Central memory CD8-positive, alpha-beta T cell (primary cell): ENCODE results near the gene KLHL12.

Experiments
- ATAC-seq: fragments of 150-1000 bp; cut with Tn5 transposase; replicated peaks from 2 replicates; pipeline ENCODE4 v1.10.0; 2022; ENCODE audit warnings: mild to moderate bottlenecking, moderate FRiP score, moderate number of reproducible peaks; ENCODE audit not compliant: poor library complexity, severe bottlenecking; ENCODE audit errors: extremely low read depth
- DNase-seq, 2 donors: peaks; one replicate each; pipeline ENCODE4 v3.0.0; 2021; ENCODE audit warnings: low spot score in 2 of 2
- H3K27ac Mint-ChIP-seq: one replicate; pipeline ENCODE4 v1.8.0; 2022; ENCODE audit warnings: low read depth, mild to moderate bottlenecking, moderate library complexity, mixed read lengths
- H3K27me3 Mint-ChIP-seq: one replicate; pipeline ENCODE4 v1.8.0; 2022; ENCODE audit warnings: mixed read lengths
- H3K36me3 Mint-ChIP-seq: one replicate; pipeline ENCODE4 v1.8.0; 2022; ENCODE audit warnings: mild to moderate bottlenecking, moderate library complexity, mixed read lengths; ENCODE audit not compliant: insufficient read depth
- H3K4me1 Mint-ChIP-seq: one replicate; pipeline ENCODE4 v1.8.0; 2022; ENCODE audit warnings: mixed read lengths
- H3K4me3 Mint-ChIP-seq: one replicate; pipeline ENCODE4 v1.8.0; 2022; ENCODE audit warnings: mild to moderate bottlenecking, moderate library complexity, mixed read lengths
- H3K9me3 Mint-ChIP-seq: one replicate; pipeline ENCODE4 v1.8.0; 2022; ENCODE audit warnings: mixed read lengths

Gene KLHL12

DNA sequence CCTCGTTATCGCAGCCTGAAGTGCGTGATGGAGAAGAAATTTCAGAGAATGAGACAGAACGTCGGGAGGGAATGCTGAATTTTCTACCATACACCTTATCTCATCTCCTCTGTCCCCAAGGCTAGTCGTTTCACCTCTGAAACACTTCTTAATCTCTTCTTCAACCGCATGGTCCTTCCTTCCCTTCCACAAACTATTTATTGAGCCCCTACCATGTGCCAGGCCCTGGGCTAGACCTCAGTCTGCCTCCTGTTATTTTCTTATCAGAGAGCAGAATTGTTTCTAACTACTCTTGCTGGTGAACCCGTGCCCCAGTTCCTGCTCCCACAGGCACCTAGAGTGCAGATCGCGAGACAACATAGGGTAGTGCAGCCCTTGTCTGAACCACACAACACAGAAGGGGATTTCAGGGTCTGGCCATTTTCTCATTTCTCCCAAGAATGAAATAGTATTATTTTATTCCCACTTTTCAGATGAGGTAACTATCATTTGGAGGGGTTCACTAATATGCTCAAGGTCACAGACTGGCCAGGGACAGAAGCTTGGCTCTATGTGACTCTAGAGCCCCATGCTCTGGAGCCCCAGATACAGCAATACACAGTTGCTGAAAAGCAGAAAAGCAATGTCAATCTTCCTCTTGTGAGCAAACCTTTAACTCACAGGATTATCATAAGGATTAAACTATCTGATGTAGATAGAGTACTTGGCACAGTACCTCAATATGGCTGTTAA is 31.7 kb upstream of the KLHL12 start:
- Mint-ChIP-seq H3K4me1 (peaks cover 32% of the 10 kb centered on the region), H3K4me3 (peak overlapping the region; percentile 86), H3K27ac (peak overlapping the region; percentile 64), H3K27me3 (no peaks in the 10 kb centered on the region), H3K9me3 (no peaks in the 10 kb centered on the region), H3K36me3 (peaks cover 10% of the 10 kb centered on the region)
- DNase-seq (no peak), ATAC-seq (peak; percentile 11)

DNA sequence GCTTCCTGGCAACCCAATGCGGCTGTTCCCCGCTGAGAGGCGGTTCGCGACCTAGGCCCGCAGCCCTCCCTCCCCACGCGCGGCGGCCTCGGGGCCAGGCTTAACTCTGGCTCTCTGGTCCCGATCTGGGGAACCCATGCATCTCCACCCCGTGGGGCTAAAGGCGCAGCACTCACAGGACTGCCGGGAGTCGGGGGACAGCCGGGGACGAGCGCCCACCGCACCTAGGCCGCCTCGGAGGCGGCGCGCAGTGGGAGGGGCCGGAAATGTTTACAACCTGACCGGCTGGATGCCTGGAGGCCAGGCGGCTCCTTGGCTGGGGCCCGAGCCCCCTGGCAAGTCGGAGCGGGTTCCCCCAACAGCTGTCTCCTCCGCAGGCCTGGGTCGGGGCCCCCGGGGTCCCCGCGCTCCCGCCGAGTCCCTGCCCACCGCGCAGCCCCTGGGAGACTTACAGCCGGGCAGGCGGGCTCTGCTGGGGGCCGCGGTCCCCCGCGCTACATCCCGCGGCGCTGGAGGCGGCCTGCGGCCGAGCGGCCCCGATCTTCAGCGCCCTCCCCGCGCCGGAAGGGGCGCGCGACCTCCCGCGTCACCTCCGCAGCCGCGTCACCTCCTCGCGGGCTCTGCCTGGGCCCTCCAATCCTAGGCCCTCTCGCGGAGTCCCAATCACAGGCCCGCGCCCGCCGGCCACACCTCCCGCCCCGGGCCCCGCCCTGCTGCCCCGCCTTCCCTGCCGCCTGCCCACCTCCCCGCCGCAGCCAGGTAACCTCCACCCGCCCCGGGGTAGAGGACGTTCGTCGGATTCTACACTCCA is 30.9 kb upstream of the KLHL12 start, which contains the start of gene ADIPOR1:
TSS of gene ADIPOR1 (minus strand) at position 580 of the 811 bp plus-strand sequence. CDS start 7,242 bp downstream, outside the sequence.
- Mint-ChIP-seq H3K9me3 (no peaks in the 10 kb centered on the region), H3K36me3 (peaks cover 8% of the 10 kb centered on the region), H3K4me1 (peaks cover 39% of the 10 kb centered on the region), H3K27ac (peak within 1 kb of the TSS; percentile 64), H3K4me3 (peak within 1 kb of the TSS; percentile 86), H3K27me3 (no peaks in the 10 kb centered on the region)
- ATAC-seq: peak; percentile 96
- peak; percentile 87 to 92 for DNase-seq

DNA sequence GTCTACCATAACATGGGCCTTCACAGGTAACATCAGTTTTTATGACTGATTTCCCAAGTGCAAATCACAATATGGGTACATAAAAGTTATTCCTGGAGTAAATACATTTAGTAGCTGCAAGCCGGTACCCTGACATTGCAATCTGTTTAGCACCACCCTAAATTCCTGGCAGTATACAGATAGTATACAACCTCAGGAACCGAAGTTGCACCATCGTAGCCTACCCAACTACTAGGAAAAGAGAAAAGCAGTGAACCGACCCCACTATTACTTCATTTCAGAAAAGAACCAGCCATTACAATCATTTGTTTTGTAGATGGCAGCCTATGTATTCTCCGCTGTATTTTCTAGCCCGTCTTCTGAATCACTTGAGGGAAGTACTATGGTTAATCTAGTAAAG is 29.9 kb upstream of the KLHL12 start:
- no peaks in the 10 kb centered on the region for H3K27me3 Mint-ChIP-seq
- H3K36me3 Mint-ChIP-seq: peaks cover 7% of the 10 kb centered on the region
- H3K4me3 Mint-ChIP-seq: peak overlapping the region; percentile 86
- H3K4me1 Mint-ChIP-seq: peaks cover 49% of the 10 kb centered on the region
- no peak for ATAC-seq
- H3K27ac Mint-ChIP-seq: peak overlapping the region; percentile 64
- no peak for DNase-seq
- H3K9me3 Mint-ChIP-seq: no peaks in the 10 kb centered on the region

DNA sequence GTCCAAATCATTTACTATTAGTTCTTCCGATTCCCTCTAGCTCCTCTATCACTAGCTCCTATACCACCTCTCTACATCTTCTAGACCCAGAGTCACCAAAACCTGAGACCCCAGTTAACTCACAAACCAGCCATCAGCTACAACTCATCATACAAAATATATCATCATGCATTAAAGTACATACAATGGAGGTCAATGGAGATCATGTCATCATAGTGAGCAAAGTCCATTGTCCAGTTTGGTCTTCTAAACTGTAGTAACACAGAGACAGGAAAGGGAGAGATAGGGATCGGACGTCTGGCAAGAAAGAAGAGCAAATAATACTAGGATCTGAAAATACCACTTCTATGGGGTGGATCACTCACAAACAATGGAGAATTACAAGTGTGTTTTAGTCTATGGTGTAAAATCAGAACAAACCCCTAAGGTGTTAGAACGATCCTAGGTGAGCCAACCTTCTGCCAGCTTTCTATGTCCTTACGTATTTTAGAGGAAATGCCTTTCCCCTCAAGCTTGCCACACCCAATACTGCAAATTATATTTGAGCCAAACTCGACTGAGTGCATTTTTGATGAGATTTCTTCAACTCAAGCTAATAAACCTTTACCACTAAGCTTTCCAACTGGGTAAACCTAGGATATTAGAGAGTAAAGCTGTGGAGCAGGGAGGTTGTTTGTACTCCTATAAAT is 27.2 kb upstream of the KLHL12 start:
- Mint-ChIP-seq H3K4me3 (no peak overlapping the region), H3K4me1 (peaks cover 59% of the 10 kb centered on the region), H3K9me3 (no peaks in the 10 kb centered on the region), H3K36me3 (peaks cover 15% of the 10 kb centered on the region), H3K27ac (no peak overlapping the region), H3K27me3 (no peaks in the 10 kb centered on the region)
- no peak for DNase-seq
- ATAC-seq: no peak

DNA sequence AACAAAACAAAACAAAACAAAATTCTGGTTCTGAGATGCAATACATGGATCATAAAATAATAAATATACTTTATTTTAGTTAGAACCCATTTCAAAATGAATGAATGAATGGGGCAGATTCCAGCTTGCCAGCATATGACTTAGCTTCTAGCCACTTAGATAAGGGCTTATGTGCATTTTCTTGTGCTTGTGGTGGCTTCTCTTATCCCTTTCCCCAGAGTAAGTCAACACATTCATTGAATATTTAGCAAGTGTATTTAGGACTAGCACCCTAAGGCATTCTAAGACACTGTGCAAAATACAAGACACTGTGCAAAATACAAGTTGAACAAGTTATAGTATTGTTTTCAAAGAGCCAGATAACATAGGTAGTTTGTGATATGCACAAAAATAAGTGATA is 26.4 kb upstream of the KLHL12 start:
- Mint-ChIP-seq H3K27me3 (no peaks in the 10 kb centered on the region), H3K36me3 (peaks cover 19% of the 10 kb centered on the region), H3K27ac (no peak overlapping the region), H3K9me3 (no peaks in the 10 kb centered on the region), H3K4me3 (no peak overlapping the region), H3K4me1 (peaks cover 54% of the 10 kb centered on the region)
- DNase-seq (no peak), ATAC-seq (no peak)

DNA sequence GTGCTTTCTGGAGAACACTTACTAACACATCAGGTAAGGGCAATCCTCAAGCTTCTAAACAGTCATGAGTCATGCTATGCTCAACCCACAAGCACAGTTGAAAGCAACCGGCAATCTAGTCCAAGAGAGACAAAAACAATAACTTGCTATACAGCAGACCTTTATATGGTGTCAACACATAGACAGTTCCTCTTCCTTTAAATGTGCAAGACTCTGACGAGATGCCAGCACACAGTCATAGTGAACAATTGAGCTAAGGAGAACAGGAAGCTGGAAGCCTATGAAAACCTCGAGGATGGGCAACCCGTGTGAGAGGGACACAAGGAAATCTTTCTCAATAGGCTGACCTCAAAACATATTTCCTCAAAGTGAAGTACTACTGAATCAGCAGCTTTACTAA is 25.8 kb upstream of the KLHL12 start:
- Mint-ChIP-seq H3K4me3 (no peak overlapping the region), H3K27ac (peak overlapping the region; percentile 43), H3K9me3 (no peaks in the 10 kb centered on the region), H3K27me3 (no peaks in the 10 kb centered on the region), H3K4me1 (peaks cover 53% of the 10 kb centered on the region), H3K36me3 (peaks cover 23% of the 10 kb centered on the region)
- DNase-seq: no peak
- ATAC-seq: no peak

DNA sequence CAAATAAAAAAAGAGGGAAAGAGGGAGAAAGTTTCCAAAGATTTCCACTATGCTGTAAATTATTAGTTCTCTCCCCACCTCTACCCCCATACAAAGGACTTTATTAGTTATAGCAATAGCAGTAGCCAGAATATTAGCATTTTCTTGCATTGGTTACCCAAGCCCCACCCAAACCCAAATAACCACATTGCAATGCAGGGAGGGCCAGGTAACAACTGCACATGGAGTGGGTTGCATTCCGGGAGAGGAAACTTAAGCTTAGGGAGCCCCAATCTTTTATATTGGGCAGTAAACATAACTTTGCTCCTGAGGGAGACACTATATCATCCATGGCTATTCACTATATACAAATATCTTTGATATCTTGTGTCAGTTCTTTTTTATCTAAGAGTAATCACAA is 25.1 kb upstream of the KLHL12 start:
- no peaks in the 10 kb centered on the region for H3K27me3 Mint-ChIP-seq
- H3K4me1 Mint-ChIP-seq: peaks cover 47% of the 10 kb centered on the region
- H3K4me3 Mint-ChIP-seq: no peak overlapping the region
- H3K27ac Mint-ChIP-seq: peak overlapping the region; percentile 43
- no peaks in the 10 kb centered on the region for H3K9me3 Mint-ChIP-seq
- DNase-seq (no peak), ATAC-seq (no peak)
- H3K36me3 Mint-ChIP-seq: peaks cover 28% of the 10 kb centered on the region

DNA sequence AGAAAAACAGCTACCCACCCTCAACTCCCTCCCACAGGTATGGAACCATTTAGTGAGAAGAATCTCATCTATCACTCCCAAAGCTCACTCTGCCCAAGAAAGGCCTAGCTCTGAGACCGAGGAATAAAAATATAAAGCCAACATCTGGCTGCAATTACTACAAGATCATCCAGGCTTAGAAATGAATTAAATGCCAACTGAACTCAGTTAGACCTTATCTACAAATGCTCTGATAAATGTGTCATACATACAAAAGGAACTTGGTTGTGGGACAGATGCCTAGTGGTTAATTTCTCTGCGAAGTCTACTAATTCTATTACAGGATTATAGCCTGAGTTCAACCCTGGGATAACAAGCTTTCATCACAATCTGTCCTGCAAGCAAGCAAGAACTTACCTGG is 24.4 kb upstream of the KLHL12 start:
- H3K4me3 Mint-ChIP-seq: no peak overlapping the region
- no peaks in the 10 kb centered on the region for H3K9me3 Mint-ChIP-seq
- H3K27ac Mint-ChIP-seq: no peak overlapping the region
- H3K4me1 Mint-ChIP-seq: peaks cover 40% of the 10 kb centered on the region
- H3K27me3 Mint-ChIP-seq: no peaks in the 10 kb centered on the region
- DNase-seq (no peak), ATAC-seq (no peak)
- peaks cover 35% of the 10 kb centered on the region for H3K36me3 Mint-ChIP-seq

DNA sequence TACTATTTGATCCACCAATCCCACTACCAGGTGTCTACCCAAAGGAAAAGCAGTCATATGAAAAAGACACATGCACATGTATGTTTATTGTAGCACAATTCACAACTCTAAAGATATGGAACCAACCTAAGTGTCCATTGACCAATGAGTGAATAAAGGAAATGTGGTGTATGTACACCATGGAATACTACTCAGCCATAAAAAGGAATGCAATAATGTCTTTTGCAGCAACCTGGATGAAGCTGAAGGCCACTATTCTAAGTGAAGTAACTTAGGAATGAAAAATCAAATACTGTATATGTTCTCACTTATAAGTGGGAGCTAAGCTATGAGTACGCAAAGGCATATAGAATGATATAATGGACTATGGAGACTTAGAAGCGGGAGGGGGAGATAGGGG is 18.4 kb upstream of the KLHL12 start:
- no peaks in the 10 kb centered on the region for H3K27me3 Mint-ChIP-seq
- H3K27ac Mint-ChIP-seq: no peak overlapping the region
- no peaks in the 10 kb centered on the region for H3K9me3 Mint-ChIP-seq
- no peaks in the 10 kb centered on the region for H3K4me1 Mint-ChIP-seq
- ATAC-seq: no peak
- DNase-seq: no peak
- no peak overlapping the region for H3K4me3 Mint-ChIP-seq
- peaks cover 73% of the 10 kb centered on the region for H3K36me3 Mint-ChIP-seq

DNA sequence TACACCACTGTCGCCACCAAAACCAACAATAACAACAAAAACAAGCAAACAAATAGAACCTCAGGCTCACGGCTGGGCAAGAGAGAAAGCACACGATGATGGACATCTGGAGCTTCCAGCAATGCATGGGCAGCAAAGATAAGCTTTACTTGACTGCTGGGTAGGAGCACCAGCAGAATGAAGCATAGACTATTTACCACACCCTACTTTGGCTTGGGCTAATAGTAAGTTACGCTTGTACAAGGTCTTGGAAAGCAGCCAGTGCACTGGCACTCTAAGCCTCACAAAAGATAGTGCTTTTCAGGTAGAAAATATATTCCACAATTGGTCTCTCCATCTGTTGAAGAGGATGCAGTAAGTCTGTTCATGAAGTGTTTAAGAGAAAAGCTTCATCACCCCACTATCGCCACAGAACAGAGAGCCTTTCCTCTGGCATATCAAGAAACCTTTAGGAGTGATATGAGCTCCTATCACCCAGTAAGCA is 17.4 kb upstream of the KLHL12 start:
- Mint-ChIP-seq H3K4me3 (no peak overlapping the region), H3K9me3 (no peaks in the 10 kb centered on the region), H3K27ac (peak overlapping the region; percentile 17), H3K27me3 (no peaks in the 10 kb centered on the region), H3K36me3 (peaks cover 71% of the 10 kb centered on the region), H3K4me1 (no peaks in the 10 kb centered on the region)
- ATAC-seq (no peak), DNase-seq (no peak)

DNA sequence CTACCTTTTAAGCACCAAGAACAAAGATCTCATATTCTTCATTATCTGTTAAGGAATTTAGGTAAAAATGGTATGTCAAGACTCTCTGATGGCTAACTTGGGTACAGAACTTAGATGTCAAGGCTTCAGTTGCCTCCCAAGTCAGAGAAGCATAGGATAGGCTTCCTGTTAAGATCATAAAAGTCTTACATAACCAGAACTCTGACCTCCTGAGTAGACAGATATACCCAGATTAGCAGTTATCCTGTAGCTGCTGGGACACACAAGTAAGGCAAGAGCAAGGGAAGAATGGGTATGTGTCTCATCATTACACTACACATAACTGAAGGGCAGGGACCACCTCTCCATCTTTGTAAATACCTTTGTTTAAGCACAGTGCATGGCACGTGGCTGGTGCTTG is 15.4 kb upstream of the KLHL12 start:
- Mint-ChIP-seq H3K36me3 (peaks cover 54% of the 10 kb centered on the region), H3K9me3 (no peaks in the 10 kb centered on the region), H3K4me3 (no peak overlapping the region), H3K27ac (no peak overlapping the region), H3K27me3 (no peaks in the 10 kb centered on the region), H3K4me1 (no peaks in the 10 kb centered on the region)
- DNase-seq (no peak), ATAC-seq (no peak)

DNA sequence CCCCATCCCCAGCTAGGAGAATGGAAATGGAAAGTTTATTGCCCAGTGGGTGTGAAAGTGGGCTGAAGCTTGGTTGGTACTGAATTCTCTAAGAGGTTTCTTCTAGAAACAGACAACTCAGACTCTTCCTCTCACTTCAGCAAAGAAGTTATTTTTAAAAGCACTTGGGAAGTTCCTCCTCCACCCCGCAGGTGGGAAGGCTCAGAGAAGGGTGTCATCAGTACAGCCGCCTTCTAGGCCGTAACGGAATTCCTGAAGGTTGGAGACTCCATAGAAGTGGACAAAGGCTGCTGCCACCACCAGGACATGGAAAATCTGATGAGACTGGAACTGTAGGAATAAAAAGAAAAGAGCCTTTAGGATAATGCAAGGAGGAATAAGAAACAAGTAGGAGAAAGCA is 14.3 kb upstream of the KLHL12 start:
- no peak for DNase-seq
- Mint-ChIP-seq H3K4me3 (no peak overlapping the region), H3K27me3 (no peaks in the 10 kb centered on the region), H3K27ac (no peak overlapping the region), H3K4me1 (no peaks in the 10 kb centered on the region), H3K9me3 (no peaks in the 10 kb centered on the region), H3K36me3 (peaks cover 45% of the 10 kb centered on the region)
- ATAC-seq: no peak
